HG02938 (cell line): Measurements from ENCODE around the gene LRTM1.

Source experiments
- ATAC-seq: cut with Tn5 transposase; IDR thresholded peaks from one replicate; pipeline ENCODE4 v1.9.1; 2021; ENCODE audit warnings: mild to moderate bottlenecking, moderate library complexity; ENCODE audit not compliant: unreplicated experiment

LRTM1 gene

GRCh38 chr3:54928046-54928770 lies at the start of gene LRTM1:
Gene LRTM1 (minus strand): TSS chr3:54928059. CDS start chr3:54927911, 148 bp downstream.
- ATAC-seq, result no peak

GRCh38 chr3:54977439-54977838 lies 49.6 kb upstream of the LRTM1 start:
- ATAC-seq, result no peak

GRCh38 chr3:54970895-54971294 lies 43.0 kb upstream of the LRTM1 start:
- ATAC-seq, result no peak

GRCh38 chr3:54969652-54970051 lies 41.8 kb upstream of the LRTM1 start:
- ATAC-seq, result no peak

- no peak for ATAC-seq
Observed at GRCh38 chr3:54968546-54969172, 40.8 kb upstream of the LRTM1 start.

GRCh38 chr3:54967731-54968161 lies 39.9 kb upstream of the LRTM1 start:
- no peak for ATAC-seq

GRCh38 chr3:54966979-54967378 lies 39.1 kb upstream of the LRTM1 start:
- ATAC-seq, result no peak

- ATAC-seq, result no peak
Observed at GRCh38 chr3:54965746-54966145, 37.9 kb upstream of the LRTM1 start.

GRCh38 chr3:54964081-54964480 lies 36.2 kb upstream of the LRTM1 start:
- no peak for ATAC-seq

- no peak for ATAC-seq
Observed at GRCh38 chr3:54963641-54964040, 35.8 kb upstream of the LRTM1 start.

GRCh38 chr3:54962200-54962599 lies 34.3 kb upstream of the LRTM1 start:
- ATAC-seq, result no peak

- ATAC-seq, result no peak
Observed at GRCh38 chr3:54960701-54961100, 32.8 kb upstream of the LRTM1 start.

GRCh38 chr3:54960082-54960481 lies 32.2 kb upstream of the LRTM1 start:
- no peak for ATAC-seq

GRCh38 chr3:54957711-54958110 lies 29.9 kb upstream of the LRTM1 start:
- ATAC-seq, result no peak

GRCh38 chr3:54955941-54956340 lies 28.1 kb upstream of the LRTM1 start:
- ATAC-seq, result no peak

- ATAC-seq, result no peak
Observed at GRCh38 chr3:54955496-54955895, 27.6 kb upstream of the LRTM1 start.

GRCh38 chr3:54954521-54954920 lies 26.7 kb upstream of the LRTM1 start:
- ATAC-seq, result no peak

GRCh38 chr3:54954022-54954421 lies 26.2 kb upstream of the LRTM1 start:
- no peak for ATAC-seq

GRCh38 chr3:54951405-54951804 lies 23.5 kb upstream of the LRTM1 start:
- no peak for ATAC-seq

GRCh38 chr3:54950391-54951003 lies 22.6 kb upstream of the LRTM1 start:
- no peak for ATAC-seq

GRCh38 chr3:54949491-54950044 lies 21.7 kb upstream of the LRTM1 start:
- no peak for ATAC-seq
